GM18520 (cell line): ENCODE results near the gene DPYSL4.

Experiments used
- ATAC-seq: cut with Tn5 transposase; IDR thresholded peaks from one replicate; pipeline ENCODE4 v1.9.1; 2021; ENCODE audit not compliant: unreplicated experiment

The DPYSL4 gene

DNA sequence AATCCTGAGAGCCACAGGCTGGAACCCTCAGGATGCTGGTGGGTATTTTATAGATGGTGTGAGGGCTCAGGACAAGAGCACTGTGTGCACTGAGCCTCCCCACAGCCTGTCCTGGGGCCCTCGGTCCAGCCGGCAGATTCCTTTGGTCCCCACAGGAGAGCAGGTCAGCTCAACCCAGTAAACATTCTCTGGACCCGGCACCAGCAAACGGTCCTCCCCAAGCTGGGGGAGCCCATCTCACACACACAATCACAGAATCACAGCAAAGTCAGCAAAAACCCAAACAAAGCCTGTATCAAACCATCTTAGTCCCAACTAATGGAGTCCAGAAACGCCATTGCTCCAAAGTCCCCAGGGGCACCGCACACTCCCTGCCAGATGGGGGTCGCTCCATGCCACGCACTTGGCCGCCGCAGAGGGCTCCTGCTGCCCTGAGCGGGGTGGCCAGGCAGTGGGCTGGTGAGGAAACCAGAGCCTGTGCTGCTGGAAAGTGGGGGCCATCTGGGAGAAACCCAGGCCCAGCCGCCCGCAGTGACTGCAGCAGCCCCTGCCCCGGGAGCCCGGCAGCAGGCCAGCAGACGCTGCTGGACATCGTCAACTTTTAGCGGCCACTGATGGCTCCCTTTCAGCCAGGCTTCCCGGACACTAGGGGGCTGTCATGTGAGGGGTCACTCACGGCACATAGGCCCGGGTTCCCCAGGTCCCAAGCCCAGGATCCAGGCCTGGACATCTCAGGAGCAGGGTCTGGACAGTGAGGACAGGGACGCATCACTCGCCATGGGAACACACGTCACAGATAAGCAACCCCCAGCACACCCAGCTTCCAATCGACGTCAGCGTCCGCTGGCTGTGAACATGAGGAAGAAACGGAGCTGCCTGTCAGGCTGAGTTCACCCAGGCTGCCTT lies 52.6 kb downstream of the DPYSL4 start:
- no peak for ATAC-seq

DNA sequence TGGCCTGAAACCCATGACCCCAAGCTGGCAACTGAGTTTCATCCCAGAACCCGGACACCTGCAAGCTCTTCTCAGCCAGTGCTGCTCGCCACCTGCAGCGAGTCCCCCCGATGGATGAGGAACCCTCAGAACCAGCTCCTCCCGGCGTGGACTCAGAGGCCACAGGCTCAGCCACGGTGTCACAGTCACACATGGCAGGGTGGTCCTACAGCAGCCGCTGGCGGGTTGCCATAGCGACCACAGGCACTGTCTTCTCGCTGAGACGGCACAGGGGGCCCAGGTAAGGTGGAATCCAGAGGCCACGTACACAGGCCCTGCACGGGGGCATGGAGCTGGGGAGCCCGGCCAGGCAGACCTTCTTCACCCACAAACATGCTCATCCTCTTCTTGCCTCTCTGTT lies 53.4 kb downstream of the DPYSL4 start:
- ATAC-seq, result no peak

DNA sequence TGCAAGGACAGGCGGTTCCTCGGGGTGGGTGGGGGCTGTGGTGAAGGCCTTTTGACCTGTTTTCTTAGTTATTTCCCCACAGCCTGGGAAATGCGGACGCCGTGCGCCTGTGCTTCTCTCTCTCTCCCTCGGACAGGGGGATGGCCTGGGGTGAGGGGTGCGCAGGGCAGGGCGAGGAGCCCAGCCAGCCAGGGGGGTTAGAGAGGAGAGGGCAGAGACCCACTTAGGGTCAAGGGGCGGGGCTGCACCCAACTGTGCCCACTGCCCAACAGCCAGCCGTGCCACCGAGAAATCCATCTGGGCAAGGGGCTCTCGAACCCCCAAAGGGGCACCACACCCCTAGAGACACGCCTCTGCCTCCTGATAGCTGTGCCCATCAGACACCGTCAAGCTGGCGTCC lies 53.8 kb downstream of the DPYSL4 start:
- ATAC-seq, result no peak

DNA sequence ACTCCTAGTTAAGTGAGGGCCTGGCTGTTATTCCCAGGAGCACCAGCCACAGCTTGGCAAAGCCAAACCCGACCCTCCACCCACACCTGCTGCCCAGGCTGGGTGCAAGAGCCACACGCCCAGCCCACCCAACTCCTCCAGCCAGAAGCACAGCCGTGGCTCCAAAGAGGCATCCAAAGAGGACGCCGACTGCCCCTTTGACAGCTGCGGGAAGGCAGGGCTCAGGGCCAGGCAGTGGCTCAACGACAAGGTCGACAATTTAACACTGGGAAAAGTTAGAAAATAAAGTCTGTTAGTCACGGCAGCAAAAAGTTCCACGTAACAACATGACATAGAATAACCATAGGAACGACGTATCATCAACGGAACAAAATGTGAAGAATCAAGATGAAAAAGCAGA lies 54.3 kb downstream of the DPYSL4 start:
- ATAC-seq, result no peak

DNA sequence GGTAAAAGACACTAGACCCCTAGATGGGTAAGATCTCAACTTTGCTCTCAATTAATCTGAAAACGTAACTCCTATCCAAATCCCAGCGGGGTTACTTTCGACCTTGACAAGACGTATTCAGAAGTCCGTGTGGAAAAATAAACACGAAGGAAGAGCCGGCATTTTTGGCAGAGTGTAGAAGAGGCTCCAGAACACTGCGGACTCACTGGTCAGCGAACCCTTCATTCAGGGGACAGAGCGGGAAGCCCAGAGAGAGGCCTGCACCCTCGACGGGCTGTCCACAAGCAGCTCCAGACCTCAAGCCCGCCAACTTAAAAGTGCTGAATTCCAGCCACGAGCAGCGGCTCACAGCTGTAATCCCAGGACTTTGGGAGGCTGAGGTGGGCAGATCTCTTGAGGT lies 54.7 kb downstream of the DPYSL4 start:
- ATAC-seq, result no peak

DNA sequence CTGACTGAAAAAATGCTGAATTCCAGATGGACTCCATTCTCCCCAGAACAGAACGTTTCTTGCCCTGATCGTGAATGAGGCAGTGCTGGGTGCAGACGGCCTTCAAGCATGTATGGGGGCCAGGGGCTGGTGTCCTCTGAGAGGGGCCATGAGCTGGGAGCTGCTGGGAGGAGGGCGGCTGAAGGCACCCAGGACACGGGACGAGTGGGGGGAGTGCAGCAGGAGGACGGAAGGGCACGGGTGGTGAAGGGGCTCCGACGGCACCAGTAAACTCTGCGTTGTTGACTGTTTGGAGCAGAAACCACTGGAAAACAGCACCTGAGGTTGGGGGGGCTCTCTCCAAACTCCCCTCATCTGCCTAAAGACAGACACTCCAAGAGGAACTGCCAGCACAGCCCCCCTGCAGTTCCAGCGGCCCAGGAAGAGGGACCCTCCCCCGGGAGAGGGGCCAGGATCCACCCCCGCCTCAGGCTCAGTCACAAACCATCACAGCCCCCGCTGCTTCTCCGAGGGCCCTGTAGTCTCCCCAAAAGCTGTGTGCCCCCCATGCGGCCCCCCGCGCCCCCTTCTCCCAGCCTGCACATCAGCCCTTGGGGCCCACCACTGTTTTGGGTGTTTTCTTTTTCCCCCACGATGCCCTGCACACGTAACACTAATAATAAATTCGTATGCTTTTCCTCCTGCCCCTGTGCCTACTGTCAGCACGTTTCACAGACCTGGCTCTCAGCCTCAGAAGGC lies 55.5 kb downstream of the DPYSL4 start:
- ATAC-seq, result no peak

DNA sequence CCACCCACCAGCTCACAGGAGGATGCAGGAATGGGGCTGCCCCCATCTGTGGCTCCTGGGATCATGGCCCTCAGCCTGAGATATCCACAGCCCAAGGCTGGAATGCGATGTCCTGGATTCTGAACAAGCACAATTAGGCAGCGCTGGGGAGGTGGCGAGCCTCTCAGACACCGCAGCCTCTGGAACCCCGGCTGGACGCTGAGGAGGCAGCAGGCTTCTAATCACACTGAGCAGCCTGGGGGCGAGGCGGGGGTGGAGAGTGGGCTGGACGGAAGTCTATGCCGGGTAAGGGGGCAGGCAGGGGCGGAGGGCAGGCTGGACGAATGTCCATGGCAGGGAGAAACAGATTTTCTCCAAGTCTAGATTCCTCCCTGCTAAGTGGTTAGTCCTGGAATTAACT lies 56.4 kb downstream of the DPYSL4 start:
- ATAC-seq, result no peak

DNA sequence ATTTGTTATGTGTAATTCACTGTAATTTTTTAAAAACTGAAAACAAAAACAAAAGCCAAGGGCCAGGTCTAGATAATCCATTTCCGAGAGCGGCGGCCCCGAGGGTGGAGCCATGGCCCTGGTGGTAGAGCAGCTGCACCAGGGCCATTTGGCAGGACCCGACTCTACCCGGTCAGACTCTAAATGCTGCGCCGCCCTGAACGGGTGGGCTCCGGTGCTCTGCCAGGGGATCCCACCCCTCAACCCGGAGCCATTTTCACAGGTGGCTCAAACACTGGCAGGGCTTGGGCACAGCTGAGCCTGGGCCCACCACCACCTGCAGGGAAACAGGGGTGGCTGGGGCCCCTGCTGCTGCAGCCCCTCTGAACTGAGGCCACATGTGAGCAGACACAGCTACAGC lies 56.9 kb downstream of the DPYSL4 start:
- ATAC-seq, result no peak

DNA sequence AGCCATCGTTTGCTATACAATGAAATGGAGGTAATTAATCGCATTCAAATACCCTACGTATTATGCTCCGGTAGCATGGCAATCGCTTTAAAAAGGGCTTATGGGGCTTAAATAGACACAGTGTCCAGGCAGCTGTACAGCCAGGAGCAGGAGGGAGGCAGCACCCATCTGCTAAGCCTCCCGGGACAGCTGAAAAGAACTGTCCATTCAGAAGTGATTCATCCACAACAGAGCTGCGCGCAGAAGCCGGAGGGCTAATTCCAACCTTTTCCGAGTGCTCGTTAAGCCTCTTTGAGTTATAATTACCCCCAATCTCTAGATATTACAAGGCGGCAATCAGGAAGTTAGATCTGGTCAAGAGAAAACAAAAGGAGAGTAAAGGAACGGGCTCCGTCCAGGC lies 58.3 kb downstream of the DPYSL4 start:
- no peak for ATAC-seq

DNA sequence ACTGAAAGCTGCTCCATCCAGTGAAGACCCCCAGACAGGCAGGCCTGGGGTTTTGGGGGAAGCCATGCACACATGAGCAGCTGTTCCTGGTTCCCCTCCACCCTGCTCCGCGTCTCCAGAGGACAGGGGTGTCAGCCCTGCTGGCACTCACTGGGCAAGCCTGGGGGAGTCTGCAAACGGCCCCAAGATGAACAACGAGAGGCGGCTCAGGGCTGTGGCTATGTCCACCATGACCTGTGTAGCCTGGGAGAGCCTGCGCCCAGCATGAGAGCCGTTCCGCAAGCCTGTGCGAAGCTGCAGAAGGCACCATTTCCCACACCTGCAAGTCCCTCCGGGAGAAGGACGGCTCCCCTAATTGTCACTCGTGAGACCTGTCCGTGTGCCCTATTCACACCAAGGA lies 59.5 kb downstream of the DPYSL4 start:
- no peak for ATAC-seq

DNA sequence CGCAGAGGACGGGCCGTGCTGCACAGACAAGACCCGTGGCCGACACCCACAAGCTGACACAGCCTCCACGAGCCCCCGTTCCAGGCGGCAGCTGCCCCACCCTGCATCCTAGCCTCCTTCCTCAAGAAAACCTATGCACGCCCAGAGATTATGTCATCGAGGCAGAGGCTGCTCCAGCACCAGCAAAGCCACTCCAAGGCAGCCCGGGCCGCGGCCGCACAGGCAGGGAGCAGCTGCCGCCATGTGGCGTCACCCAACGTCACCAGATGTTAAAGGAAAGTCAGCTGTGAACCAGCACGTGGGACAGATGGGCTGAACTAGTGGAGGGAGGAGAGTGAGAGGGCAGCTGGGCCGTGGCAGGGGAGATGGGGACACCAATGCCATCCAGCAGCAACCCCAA lies 61.2 kb downstream of the DPYSL4 start:
- ATAC-seq, result no peak

DNA sequence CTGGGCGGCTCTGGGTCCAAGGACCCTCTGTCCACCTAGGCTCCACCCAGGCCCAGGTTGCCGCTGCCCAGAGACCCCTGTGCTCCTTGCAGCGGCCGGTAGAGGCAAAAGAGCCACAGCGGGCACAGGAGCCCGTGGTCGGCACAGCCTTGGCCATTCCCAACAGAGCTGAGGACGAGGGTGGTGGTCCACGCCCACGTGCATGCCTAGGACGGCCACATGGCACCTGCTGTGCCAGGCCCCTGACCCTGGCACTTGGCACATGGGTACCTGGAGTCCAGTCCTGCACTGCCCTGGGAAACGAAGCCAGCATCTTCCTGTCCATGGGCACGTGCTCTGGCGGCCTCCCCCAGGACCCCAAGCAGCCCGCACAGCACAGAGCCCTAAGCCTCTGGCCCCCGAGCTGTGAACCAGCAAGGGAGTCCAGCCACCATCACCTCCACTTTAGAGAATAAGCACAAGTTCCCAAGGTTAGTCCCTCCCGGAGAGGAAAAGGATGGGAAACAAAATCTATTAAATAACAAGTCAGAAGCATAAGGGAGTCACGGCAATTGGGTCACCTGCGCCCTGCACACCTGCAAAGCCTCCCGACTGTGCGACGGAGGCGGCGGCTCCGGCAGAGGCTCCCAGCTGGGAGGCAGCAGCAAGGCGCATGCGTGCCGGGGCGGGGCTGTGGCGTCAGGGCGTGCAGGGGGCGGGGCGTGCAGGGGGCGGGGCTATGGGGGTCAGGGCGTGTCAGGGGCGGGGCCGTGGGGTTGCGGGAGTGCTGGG lies 61.9 kb downstream of the DPYSL4 start:
- no peak for ATAC-seq

DNA sequence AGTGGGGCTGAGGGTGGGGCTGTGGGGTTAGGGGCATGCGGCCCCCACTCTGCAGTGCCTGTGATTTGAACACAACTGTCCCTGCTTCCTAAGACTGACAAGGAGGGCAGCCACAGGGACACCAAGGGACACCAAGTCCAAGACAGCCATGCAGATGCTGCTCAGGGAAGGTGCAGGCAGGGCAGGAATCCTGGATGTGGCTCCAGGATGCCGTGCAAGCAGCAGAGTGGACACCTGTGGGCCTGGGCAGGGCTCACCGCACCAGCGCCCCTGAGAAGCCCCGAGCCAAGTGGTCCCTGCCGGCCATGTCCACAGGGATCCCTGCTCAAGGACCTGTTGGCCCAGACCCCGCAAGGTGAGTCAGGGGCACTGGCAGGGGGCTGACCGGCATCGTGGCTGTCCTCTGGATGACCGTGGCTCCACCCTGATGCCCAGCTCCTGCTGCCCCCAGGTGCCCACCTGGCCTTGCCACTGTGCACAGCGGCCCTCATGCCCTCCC lies 62.5 kb downstream of the DPYSL4 start:
- no peak for ATAC-seq

DNA sequence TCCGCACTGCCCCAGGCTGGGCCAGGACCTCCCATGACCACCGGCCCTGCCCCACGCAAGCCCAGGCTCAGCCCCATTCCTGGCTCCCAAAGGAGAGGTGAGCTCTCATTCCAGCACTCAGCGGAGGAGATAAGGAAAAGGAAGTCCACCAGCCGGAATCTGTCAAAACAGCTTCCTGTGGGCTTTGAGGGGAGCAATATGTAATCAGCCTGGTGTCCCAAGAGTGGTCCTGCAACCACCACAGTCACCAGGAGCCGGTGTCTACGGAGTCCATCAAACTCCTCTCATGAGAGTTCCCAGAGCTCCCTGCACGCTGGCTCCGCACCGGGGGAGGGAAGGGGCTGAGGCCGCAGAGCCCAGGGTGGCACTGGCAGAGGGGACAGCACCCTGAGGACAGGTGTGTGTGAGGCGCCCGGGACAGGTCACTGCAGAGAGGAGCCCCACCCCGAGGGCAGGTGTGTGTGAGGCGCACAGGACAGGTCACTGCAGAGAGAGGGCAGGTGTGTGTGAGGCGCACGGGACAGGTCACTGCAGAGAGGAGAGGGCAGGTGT lies 63.2 kb downstream of the DPYSL4 start:
- ATAC-seq, result no peak

DNA sequence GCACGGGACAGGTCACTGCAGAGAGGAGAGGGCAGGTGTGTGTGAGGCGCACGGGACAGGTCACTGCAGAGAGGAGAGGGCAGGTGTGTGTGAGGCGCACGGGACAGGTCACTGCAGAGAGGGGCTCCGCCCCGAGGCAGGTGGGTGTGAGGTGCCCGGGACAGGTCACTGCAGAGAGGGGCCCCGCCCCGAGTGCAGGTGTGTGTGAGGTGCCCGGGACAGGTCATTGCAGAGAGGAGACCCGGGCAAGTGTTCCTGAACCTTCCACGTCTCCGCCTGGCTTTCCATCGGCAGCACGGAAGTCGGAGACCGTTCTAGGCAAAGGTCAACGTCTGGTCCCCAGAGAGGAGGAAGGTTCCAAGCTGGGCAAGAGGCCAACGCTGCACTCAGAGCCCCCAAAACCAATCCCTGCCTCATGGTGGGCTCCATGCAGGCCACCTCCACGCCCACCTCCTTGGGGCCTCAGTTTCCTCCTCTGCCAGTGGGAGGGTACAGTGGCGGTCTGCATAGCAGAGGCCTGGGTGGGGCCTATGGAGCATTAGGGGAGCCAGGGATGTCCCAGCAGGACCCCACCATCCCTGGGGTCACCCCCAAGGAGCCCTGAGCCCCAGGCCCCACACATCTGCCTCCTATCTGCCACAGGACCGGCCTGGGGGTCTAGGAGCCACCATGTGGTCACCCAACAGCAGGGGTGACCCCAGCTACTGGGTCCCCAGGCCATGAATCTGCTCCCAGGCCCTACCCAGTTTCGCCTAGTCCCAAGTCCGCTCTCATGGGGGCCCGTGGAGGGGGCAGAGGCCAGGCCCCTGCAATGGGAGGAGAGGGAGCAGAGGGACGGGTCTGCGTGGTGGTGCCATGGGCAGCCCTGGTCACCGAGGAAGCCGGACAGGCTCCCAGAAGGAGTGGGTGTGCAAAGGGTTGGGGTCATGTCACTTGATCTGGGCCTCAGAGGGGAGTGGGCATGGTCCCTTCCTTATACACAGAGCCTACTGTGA lies 64.0 kb downstream of the DPYSL4 start:
- ATAC-seq, result no peak

DNA sequence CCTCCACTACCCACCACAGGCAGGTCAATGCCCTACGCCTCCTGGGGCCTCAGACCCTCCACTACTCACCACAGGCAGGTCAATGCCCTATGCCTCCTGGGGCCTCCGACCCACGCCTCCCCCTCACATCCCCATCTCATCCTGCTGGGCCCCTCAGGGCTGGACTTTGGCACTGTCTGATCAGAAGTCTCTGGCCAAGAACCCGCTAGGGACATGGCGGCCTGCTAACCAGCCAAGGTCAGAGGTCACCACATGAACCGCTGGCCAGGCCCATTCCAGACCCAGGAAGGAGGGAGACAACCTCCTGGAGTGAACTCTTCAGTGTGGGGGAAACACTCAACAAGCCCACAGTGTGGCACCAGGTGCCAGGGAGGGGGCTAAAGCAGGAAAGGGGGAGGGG lies 65.2 kb downstream of the DPYSL4 start:
- ATAC-seq, result no peak

DNA sequence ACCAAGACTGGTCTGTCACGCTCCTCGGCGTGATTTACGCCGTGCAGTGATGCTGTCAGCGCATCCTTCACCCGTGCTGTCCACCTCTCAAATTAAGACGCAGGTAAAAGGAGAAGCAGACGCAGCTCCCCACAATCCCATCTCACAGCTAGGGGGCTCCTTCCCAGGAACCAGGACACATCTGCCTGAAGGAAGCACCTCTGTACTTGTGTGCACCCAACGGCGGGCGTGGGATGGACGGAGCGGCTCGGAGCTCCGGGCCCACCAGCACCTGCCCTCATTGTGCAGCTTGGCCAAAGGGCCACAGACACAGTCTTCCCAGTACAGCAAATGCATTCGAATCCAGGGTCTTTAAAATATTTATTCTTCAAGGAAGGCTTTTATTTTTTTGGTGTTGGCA lies 65.7 kb downstream of the DPYSL4 start:
- ATAC-seq, result no peak

DNA sequence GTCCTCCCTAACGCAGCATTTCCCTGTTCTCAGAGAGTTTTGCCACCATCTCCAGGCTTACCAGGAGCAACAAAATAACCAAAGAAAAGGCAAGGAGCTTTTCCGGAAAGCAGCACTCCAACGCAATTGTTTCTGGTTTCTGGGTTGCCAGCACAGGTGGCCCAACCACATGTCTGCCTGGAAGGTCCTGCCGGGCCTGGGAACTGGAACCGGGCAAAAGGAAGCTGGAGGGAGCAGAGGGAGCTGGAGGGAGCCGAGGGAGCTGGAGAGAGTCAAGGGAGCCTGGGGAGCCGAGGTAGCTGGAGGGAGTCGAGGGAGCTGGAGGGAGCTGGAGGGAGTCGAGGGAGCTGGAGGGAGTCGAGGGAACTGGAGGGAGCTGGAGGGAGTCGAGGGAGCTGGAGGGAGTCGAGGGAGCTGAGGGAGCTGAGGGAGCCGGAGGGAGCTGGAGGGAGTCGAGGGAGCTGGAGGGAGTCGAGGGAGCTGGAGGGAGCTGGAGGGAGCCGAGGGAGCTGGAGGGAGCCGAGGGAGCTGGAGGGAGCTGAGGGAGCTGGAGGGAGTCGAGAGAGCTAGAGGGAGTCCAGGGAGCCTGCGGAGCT lies 66.4 kb downstream of the DPYSL4 start:
- no peak for ATAC-seq

DNA sequence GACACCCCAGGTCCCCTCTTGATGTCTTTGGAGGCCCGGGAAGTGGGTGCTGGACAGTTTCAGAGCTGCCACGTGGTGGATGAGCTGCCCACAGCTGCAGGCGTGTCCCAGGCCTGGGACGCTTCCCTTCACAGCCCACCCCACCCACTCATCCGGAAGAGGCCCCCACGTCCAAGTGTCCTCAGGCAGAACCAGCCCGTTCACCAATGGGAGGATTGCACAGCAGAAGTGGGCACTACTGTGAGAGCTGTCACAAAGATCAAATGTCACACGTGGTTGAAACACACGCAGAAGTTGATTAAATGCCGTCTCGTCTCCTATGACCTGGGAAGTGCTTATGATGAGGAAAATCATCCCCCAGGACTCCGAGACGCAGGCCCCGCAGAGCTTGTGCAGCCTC lies 68.1 kb downstream of the DPYSL4 start:
- no peak for ATAC-seq
